ENCODE results near the gene MREG.

- peak; percentile 26 to 68 (median 53) for TF ChIP-seq CTCF (IDR thresholded peaks at IDR 0.05)
- no peak for TF ChIP-seq POLR2A (IDR thresholded peaks at IDR 0.05)
These were observed 63.4 kb downstream of the MREG start for GRCh38 chr2:215949991-215950404.
